ENCODE data around the gene TAGLN.
"Not testable (repeated sequence)": the region's sequence is repeated elsewhere in the genome, so short reads cannot be mapped to it uniquely, and the experiment has no call there.

TAGLN gene

DNA sequence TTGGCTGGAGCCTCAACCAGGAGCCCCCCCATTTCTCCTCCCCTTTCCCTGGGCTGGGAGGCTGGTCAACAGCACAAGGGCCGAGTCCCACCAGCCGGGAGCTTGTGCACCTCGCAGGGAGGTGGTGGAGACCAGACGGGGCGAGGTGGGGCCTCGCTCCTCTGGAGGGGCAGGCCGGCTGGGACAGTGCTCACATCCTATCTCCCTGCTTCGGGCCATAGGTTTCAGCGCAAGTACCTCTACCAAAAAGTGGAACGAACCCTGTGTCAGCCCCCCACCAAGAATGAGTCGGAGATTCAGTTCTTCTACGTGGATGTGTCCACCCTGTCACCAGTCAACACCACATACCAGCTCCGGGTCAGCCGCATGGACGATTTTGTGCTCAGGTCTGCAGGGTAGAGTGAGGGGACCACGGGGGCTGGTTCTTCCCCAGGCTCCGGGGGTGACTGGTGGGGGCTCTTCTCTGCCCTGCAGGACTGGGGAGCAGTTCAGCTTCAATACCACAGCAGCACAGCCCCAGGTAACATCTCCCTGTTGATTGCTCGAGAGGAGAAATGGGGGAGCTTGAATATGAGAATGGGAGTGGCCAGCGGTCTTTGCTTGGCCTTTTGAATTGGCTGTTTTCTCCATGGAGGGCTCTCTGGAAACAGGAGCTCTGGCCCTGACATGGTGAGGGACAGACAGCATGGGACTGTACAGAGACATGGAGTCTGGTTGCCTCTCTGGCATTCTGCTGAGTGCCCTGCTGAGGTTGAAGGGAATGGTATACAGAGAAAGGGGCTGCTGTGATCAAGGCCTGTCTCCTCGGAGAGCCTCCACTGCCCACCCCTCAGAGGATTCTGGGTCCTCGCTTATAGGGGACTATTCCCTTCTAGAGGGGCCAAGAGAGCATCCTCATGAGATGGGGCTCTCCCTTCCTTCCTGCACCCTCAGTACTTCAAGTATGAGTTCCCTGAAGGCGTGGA lies 17.3 kb upstream of the TAGLN start:
- DNase-seq, result no peak

DNA sequence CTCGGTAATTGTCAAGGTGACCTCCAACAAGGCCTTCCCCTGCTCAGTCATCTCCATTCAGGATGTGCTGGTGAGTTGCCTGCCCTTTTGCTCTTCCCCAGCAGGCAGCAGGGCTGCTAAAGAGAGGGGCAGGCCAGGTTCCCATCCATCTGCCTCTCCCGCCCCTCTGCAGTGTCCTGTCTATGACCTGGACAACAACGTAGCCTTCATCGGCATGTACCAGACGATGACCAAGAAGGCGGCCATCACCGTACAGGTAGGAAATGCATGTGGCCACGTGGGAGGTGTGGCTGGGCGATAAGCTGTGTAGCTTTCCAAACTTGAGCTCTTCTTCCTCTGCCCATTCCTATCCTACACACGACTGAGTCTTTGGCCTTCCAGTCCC lies 16.6 kb upstream of the TAGLN start:
- DNase-seq, result no peak

DNA sequence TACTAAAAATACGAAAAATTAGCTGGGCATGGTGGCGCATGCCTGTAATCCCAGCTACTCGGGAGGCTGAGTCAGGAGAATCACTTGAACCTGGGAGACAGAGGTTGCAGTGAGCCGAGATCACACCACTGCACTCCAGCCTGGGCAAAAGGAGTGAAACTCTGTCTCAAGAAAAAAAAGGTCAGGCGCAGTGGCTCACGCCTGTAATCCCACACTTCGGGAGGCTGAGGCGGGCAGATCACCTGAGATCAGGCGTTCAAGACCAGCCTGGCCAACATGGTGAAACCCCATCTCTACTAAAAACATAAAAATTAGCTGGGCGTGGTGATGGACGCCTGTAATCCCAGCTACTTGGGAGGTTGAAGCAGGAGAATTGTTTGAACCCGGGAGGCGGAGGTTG lies 16.0 kb upstream of the TAGLN start:
- DNase-seq, result not testable (repeated sequence)

DNA sequence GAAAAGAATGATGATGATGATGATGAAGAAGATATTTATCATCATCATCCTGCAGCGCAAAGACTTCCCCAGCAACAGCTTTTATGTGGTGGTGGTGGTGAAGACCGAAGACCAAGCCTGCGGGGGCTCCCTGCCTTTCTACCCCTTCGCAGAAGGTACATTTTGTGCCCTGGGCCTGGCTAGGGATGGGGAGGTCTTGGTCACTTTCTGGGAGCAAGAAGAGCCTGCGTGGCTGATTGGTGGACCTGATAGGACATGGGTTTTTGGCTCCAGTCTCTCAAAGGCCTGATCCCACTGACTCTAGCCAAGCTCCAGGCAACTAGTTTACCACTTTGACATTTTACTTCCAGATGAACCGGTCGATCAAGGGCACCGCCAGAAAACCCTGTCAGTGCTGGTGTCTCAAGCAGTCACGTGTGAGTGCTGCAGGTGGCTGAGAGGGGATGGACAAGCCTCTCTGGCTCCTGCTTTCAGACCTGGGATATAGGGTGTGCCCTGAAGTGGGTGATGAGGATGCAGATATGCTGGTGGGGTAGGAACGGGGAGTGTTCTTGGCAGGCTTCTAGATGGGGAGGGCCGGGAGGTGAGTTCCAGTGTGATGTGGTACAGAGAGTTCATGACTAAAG lies 15.3 kb upstream of the TAGLN start:
- no peak for DNase-seq

DNA sequence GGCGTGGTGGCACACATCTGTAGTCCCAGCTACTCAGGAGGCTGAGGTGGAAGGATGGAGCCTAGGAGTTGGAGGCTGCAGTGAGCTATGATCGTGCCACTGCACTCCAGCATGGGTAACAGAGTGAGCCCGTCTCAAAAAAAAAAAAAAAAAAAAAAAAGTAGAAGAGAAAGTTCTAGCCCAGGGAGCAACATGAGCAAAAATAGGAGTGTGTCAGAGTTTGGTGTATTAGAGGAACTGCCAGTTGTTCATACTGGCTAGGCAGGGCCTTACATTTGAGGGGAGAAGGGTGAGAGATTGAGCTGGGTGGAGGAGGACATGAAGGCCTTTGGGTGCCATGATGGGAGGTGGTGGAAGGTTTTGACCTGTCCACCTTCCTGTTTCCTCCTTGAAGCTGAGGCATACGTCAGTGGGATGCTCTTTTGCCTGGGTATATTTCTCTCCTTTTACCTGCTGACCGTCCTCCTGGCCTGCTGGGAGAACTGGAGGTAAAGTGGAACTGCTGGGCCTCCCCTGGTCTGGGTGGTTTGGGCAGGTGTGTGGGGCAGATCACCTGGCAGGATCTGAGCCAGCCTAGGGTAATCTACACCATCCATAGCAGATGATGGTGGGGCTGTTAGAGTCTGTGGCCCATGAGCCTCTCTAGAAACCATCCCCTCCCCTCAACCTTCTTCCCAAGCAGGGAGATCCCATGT lies 13.3 kb upstream of the TAGLN start:
- no peak for DNase-seq

DNA sequence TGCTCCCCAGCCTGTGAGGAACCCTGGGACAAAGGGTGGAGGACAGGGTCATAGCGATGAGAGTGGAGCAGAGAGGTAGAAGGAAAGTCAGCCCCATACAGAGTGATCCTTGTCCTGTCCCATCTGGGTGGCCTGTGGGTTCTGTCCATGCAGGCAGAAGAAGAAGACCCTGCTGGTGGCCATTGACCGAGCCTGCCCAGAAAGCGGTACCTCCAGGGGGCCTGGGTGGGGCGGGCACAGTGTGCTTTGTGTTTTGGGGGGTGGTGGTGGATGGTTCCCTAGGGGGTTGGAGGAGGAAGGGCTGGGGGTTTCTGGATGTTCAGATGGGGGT lies 12.8 kb upstream of the TAGLN start:
- DNase-seq, result no peak

DNA sequence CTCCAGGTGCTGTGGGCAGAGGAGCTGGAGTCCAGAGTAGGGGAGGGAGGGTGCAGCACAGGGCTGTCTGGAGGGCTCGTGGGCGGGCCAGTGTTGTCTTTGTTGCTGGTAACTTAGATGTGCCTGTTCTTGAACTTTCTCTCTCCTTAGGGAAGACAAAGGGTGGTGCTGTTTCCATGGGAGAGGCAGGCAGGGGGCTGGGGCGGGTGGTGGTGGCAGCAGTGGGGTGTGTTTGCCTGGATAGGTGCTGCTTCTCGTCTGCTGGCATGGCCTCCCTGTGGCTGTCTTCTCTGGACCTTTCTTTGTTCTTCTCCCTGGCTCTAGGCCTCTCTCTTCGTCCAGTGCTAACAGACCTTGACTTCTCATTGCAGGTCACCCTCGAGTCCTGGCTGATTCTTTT lies 12.2 kb upstream of the TAGLN start:
- DNase-seq, result no peak

DNA sequence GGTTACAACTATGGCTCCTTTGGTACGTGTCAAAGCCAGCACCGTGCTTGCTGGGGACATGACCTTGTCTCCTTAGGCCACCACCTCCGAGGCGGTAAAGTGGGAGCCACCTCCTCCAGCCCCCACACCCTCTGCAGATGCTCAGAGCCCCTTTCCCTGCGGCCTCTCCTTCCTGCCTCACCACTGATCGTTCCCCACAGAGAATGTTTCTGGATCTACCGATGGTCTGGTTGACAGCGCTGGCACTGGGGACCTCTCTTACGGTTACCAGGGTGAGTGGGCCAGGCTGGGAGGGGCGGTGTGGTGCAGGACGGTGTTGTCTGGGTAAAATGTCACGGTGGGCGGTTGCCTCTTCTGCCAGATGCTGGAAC lies 11.8 kb upstream of the TAGLN start:
- DNase-seq, result no peak

DNA sequence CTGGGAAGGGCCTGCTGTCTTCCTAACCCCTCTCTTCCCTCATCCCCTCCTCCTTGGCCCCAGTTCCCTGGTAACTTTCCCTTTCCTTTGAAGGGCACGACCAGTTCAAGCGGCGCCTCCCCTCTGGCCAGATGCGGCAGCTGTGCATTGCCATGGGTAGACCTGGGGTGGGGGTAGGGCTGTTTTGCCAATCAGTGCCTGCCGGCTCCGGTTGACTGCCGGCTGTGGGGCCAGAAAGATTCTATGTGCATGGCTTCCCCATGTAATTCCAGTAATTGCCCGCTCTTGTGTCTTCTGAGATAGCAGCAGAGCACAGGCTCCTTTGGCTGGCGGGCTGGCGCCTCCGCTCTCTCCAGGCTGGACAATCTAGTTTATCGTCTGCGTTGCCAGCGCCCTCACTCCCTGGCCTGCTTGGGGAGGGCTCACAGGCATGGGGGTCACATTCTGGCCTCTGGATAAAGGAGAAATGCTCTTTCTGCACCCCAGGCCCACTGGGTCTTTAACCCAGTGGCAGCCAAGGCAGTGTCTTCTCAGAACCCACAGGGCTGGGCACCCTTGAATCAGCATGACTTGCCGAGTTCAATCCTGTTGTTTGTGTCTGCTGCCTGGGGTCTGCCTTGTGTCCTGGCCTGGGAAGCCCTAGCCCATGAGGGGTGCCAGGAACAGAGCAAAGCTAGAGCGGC lies 11.2 kb upstream of the TAGLN start:
- DNase-seq, result no peak

DNA sequence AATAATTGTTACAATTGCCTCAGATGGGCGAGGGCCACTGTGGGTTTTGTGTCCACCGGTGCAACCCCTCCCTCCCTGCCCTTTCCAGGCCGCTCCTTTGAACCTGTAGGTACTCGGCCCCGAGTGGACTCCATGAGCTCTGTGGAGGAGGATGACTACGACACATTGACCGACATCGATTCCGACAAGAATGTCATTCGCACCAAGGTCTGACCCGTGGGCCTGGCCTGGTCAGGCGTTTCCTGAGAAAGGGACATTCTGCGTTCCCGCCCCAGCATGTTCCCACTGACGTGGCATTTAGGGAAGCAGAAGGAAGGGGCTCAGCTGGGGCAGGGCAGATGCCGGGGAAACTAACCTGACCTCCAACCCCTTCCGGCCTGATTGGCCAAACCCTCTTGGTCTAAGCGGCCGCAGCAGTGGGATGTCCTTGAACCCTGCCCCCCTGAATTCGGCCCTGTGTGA lies 10.5 kb upstream of the TAGLN start:
- no peak for DNase-seq

DNA sequence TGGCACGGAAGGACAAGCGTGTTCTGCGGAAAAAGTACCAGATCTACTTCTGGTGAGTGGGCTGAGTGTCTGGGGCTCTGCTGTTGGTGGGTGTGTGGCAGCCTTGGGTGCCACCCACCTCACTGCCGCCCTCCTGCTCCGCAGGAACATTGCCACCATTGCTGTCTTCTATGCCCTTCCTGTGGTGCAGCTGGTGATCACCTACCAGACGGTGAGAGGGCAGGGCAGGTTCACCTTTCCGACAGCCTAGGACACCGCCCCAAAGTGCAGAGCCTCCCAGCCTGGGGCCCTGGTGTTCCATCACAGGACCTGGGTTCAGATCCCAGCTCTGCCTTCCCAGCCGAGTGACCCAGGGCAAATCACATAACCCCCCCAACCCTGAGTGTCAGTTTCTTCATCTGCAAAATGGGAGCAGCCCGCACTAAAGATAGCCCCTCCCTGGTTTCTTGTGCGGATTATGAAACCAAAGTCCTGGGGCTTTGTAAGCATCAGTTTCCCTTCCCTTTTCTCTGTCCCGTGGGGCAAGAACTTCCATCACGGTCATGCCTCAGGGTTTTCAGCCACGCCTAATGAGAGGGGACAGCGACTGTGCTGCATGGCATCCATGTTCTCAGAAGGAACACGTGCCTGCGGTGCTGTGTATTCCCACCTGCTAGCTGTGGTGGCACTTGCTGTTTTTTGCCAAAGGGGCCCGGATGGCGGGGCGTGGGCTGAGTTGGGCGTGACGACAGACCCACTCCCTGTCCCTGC lies 9.8 kb upstream of the TAGLN start:
- no peak for DNase-seq

DNA sequence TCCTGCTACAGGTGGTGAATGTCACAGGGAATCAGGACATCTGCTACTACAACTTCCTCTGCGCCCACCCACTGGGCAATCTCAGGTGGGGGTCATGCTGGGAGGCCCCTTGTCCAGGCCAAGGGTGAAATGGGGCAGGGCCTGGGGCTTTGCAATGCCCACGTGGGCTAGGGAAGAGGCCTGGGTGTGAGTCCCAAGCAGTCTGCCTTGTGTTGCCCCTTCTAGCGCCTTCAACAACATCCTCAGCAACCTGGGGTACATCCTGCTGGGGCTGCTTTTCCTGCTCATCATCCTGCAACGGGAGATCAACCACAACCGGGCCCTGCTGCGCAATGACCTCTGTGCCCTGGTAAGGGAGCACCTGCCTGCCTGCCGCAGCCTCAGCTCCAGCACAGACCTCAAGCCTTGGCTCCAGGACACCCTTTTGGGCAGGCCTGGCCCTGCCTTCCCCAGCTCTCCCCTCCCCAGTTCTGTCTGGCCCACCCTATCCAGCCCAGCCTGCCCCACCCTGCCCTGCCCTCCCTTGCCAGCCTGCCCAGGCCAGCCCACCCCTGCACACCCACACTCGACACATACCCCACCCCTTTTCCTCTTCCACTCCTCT lies 9.1 kb upstream of the TAGLN start:
- DNase-seq, result no peak

DNA sequence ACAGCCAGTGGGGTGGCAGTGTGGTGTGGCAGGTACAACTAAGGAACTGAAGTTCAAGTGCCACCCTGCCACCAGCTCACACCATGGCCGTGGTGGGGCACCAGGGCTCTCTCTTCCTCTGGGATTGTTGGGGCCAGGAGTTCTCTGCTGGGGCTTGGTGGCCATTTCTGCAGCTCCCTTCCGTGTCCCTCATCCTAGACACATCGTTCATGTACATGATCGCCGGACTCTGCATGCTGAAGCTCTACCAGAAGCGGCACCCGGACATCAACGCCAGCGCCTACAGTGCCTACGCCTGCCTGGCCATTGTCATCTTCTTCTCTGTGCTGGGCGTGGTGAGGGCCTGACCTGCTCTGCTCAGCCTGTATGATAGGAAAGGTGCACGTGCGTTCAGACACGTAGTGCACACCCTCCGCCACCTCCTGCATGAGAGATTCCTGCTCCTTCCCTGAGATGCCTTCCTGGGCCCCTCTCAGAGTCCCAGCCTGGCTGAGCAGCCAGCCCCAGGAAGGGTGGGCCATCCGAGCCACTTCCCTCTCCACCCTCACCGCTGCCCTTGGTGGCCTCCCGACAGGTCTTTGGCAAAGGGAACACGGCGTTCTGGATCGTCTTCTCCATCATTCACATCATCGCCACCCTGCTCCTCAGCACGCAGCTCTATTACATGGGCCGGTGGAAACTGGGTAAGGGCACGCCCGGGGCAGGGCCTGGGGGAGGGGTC lies 7.3 kb upstream of the TAGLN start:
- no peak for DNase-seq

DNA sequence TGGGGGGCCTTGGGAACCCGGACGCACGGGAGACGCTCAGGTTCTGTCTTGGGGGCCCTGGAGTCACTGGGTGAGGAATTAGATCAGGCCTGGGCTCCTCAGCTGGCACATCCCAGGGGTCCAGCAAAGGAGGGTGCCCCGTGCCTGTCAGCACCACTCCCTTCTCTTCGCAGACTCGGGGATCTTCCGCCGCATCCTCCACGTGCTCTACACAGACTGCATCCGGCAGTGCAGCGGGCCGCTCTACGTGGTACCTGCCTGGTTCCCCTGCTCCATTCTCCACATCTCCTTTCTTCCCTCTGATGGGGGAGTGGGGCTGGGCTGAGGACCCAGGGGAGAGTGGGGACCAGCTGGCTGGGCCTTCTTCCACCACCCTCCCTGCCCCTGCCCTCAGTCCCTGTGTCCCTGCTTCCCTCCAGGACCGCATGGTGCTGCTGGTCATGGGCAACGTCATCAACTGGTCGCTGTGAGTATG lies 6.7 kb upstream of the TAGLN start:
- no peak for DNase-seq

DNA sequence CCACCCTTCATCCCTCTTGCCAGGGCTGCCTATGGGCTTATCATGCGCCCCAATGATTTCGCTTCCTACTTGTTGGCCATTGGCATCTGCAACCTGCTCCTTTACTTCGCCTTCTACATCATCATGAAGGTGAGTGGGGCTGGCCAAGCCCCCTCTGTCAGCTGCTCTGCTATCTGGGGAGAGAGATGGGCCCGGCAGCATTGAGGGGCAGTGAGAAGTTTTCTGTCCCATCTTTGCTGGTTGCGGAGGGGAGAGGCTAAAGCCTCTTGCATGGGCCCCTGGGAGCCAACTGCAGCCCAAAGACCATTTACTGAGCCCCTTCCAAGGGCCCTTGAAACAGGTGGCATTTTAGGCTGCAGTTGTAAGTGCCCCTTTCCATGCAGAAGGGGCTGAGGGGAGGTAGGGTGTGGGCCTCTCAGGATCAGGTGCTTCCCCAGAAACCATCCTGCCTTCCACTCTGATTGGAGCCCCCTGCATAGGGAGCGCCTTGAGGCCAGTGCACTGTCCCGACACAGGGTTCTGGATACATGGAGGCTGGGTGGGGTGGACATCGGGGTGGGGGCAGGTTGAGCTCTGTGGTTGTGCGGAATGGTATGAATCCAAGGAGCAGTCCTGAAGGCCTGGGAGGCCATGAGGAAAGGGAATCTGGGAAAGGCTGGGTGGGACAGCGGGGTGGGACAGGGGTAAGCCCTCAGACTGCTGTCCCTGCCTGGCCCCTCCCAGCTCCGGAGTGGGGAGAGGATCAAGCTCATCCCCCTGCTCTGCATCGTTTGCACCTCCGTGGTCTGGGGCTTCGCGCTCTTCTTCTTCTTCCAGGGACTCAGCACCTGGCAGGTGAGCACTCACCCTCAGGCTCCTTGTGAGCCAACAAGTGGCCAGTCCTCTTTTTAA lies 5.8 kb upstream of the TAGLN start:
- DNase-seq, result no peak

DNA sequence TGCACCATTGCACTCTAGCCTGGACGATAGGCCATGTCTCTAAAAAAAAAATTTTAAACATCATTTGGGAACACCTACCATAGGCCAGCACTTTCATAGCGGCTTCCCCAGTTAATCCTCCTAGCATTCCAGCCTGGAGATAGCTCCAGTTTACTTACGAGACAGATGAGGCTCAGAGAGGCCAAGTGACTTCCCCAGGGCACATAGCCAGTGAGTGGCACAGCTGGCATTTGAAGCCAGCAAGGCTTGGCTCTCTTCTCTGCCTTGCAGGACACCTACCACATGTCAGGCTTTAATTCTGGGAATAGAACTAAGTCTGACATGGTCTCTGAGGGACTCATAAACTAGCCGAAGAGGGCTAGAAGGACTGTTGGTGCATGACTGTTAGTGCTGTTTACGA lies 4.9 kb upstream of the TAGLN start:
- DNase-seq, result no peak

DNA sequence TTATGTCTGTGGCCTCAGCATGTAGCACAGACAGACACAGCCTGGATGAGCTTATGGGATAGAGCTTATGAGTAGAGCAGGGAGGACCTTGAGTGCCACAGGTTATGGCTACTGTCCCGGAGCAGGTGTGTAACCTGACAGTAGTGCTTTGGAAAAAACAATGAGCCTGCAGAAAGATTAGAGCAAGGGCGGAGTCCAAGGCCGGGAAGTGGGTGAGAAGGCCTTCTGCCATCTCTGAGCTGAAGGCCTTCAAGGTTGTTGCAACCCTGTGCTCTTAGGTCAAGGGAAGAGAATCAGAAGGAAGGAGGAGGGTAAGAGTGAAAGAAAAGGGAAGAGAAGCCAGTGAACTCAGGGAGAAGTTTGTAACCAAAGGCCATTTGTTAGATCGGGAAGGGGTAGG lies 3.9 kb upstream of the TAGLN start:
- DNase-seq, result no peak

DNA sequence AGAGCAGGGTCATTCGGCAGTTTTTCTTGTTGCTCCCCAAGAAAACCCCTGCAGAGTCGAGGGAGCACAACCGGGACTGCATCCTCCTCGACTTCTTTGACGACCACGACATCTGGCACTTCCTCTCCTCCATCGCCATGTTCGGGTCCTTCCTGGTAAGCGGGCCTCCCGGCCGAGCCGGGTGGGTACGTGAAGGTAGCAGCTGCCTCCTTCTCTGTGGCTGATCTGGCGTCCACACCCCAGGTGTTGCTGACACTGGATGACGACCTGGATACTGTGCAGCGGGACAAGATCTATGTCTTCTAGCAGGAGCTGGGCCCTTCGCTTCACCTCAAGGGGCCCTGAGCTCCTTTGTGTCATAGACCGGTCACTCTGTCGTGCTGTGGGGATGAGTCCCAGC lies 3.4 kb upstream of the TAGLN start:
- no peak for DNase-seq

DNA sequence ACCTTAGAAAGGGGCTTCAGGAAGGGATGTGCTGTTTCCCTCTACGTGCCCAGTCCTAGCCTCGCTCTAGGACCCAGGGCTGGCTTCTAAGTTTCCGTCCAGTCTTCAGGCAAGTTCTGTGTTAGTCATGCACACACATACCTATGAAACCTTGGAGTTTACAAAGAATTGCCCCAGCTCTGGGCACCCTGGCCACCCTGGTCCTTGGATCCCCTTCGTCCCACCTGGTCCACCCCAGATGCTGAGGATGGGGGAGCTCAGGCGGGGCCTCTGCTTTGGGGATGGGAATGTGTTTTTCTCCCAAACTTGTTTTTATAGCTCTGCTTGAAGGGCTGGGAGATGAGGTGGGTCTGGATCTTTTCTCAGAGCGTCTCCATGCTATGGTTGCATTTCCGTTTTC lies 2.2 kb upstream of the TAGLN start:
- no peak for DNase-seq

Data from CD4-positive, alpha-beta T cell treated with Interleukin-6 for 4 hours (primary cell).